Endothelial cell of umbilical vein (primary cell): ENCODE measurements around the gene LCN2. TPM values are rescaled to one million over a fixed set of nuclear protein-coding genes. Genes with fewer than 3 reads are reported as not detected.

Experiments
- BruUV-seq: library from RNA; stranded (reverse); fragments of 400-500 nt; replicated peaks from 2 replicates; lab custom pipeline; 2021; lab: Mats Ljungman, UMichigan
- CTCF ChIA-PET: fragments of 300-600, 350-600 bp; sonication (Branson Sonifier 250); formaldehyde crosslinking; loops from one replicate; lab custom pipeline; 2021; ENCODE audit warnings: antibody characterized with exemption, inconsistent platforms; lab: Charles Lee
- POLR2A ChIA-PET: fragments of 300-600, 350-600 bp; sonication (Branson Sonifier 250); formaldehyde crosslinking; loops from one replicate; lab custom pipeline; 2021; ENCODE audit warnings: antibody characterized with exemption, inconsistent platforms; lab: Charles Lee
- DNase-seq: peaks from one replicate; pipeline ENCODE4 v3.0.0-alpha.2; 2011; ENCODE audit warnings: low read depth, low spot score
- FAIRE-seq: peaks from 2 replicates; lab custom pipeline; 2011; peaks lifted over from hg19 to GRCh38; lab: Jason Lieb, UNC
- H2AFZ ChIP-seq: 2 replicates; pipeline ENCODE4 v1.6.0; 2012; ENCODE audit warnings: low read depth, low read length, control low read depth, inconsistent platforms
- H3K27ac ChIP-seq: 2 replicates; pipeline ENCODE4 v1.5.1; 2011; ENCODE audit warnings: low read depth, mild to moderate bottlenecking, control low read depth, low read length, moderate library complexity; ENCODE audit not compliant: insufficient read depth
- H3K27me3 ChIP-seq, 2 experiments: 2 replicates each; pipeline versions ENCODE4 v1.6.0 to v1.6.1; 2011; ENCODE audit warnings: low read length in 2 of 2, mixed read lengths in 1 of 2; ENCODE audit not compliant: control insufficient read depth in 2 of 2, insufficient read depth in 2 of 2
- H3K36me3 ChIP-seq, 2 experiments: 2 replicates in 1 of 2; 3 replicates in 1 of 2; pipeline ENCODE4 v1.5.1; 2011; ENCODE audit warnings: low read length in 2 of 2, mild to moderate bottlenecking in 1 of 2, moderate library complexity in 1 of 2; ENCODE audit not compliant: control insufficient read depth in 2 of 2, insufficient read depth in 2 of 2; ENCODE audit errors: extremely low read depth in 1 of 2
- H3K4me1 ChIP-seq: 3 replicates; pipeline ENCODE4 v1.5.1; 2011; ENCODE audit warnings: mild to moderate bottlenecking, low read length; ENCODE audit not compliant: control insufficient read depth, insufficient read depth; ENCODE audit errors: extremely low read depth
- H3K4me2 ChIP-seq: 2 replicates; pipeline ENCODE4 v1.6.1; 2011; ENCODE audit warnings: low read length, control low read depth, mixed read lengths; ENCODE audit not compliant: insufficient read depth
- H3K4me3 ChIP-seq, 3 experiments: fragments of 200-600 bp in 1 of 3; sonication (generic), shearing (Covaris generic) in 1 of 3; replicated peaks in 1 of 3; 2 replicates each; pipeline ENCODE4 v1.5.1; 2011 to 2016; ENCODE audit warnings: control low read depth in 3 of 3, low read length in 3 of 3, mild to moderate bottlenecking in 2 of 3, inconsistent platforms in 1 of 3, low read depth in 1 of 3, moderate library complexity in 1 of 3; ENCODE audit not compliant: insufficient read depth in 1 of 3
- H3K79me2 ChIP-seq: 2 replicates; pipeline ENCODE4 v1.6.0; 2012; ENCODE audit warnings: low read length, inconsistent platforms; ENCODE audit not compliant: control insufficient read depth, insufficient read depth
- H3K9ac ChIP-seq: replicated peaks from 2 replicates; pipeline ENCODE3; 2011; ENCODE audit warnings: low read length, control low read depth; ENCODE audit not compliant: insufficient read depth; ENCODE audit errors: extremely low read depth
- H3K9me1 ChIP-seq: replicated peaks from 3 replicates; pipeline ENCODE4 v1.6.0; 2011; ENCODE audit warnings: mild to moderate bottlenecking, low read length; ENCODE audit not compliant: control insufficient read depth, insufficient read depth; ENCODE audit errors: extremely low read depth
- H3K9me3 ChIP-seq: replicated peaks from 2 replicates; pipeline ENCODE4 v1.5.1; 2012; ENCODE audit warnings: low read length, inconsistent platforms; ENCODE audit not compliant: control insufficient read depth, insufficient read depth
- H4K20me1 ChIP-seq: replicated peaks from 2 replicates; pipeline ENCODE3; 2011; ENCODE audit warnings: mild to moderate bottlenecking, low read length; ENCODE audit not compliant: control insufficient read depth, insufficient read depth; ENCODE audit errors: extremely low read depth
- JUN ChIP-seq: IDR thresholded peaks from 2 replicates; pipeline ENCODE4 v1.6.1; 2011; ENCODE audit warnings: borderline replicate concordance, low read depth; ENCODE audit not compliant: insufficient read length, insufficient read depth
- MYC ChIP-seq: IDR thresholded peaks from one replicate; pipeline ENCODE4 v1.6.1; 2011; ENCODE audit warnings: mild to moderate bottlenecking, low read depth, low read length
- dilution Hi-C: fragments of 300-500 bp; cut with MboI; formaldehyde crosslinking; loops from one replicate; pipeline ENCODE4 v1.15.0; 2019; ENCODE audit warnings: low sequenced_read_pairs; ENCODE audit not compliant: extremely low pct_ligation_motif_present
- intact Hi-C: fragments of 100-400 bp; cut with micrococcal nuclease; formaldehyde crosslinking; loops from one replicate; pipeline ENCODE4 v1.10.0; 2022
- polyA plus RNA-seq, 4 experiments: library from polyadenylated mRNA; depleted of rRNA in 3 of 4; stranded (reverse) in 3 of 4; unstranded in 1 of 4; fragments of >200 nt; gene quantifications; 2 replicates each; pipeline versions ENCODE4 v1.2.1 to v1.2.3, GENCODE V29; 2011 to 2012; ENCODE audit warnings: missing spikeins in 1 of 4
- total RNA-seq: library from RNA; stranded (reverse); gene quantifications from 2 replicates; pipeline ENCODE4 v1.2.3, GENCODE V29; 2021
- TF ChIP-seq, protein P1 (sequence below), 2 donors: IDR thresholded peaks; 1 replicate in 1 of 2; 2 replicates in 1 of 2; pipeline ENCODE4 v1.5.1; 2011; ENCODE audit warnings: low read length in 2 of 2, mild to moderate bottlenecking in 2 of 2, moderate library complexity in 2 of 2, control low read depth in 1 of 2, inconsistent platforms in 1 of 2, low read depth in 1 of 2; ENCODE audit not compliant: insufficient read depth in 1 of 2; ENCODE audit errors: extremely low read depth in 1 of 2

The LCN2 gene
- total and polyA plus RNA-seq, 2 donors (not counting 3 experiments of a cell fraction or from before 2014, with no cell fraction given): not detected

GRCh38 chr9:128202648-128203023 lies 53.4 kb downstream of the LCN2 start:
- Histone ChIP-seq H2AFZ (no peak overlapping the region), H3K9me3 (no peaks in the 10 kb centered on the region), H3K4me1 (peaks cover 10% of the 10 kb centered on the region), H3K27ac (no peak overlapping the region), H3K9ac (no peak overlapping the region), H3K27me3 (peaks cover 9 to 10% of the 10 kb centered on the region in 2 experiments), H3K4me2 (no peak overlapping the region), H3K4me3 (no peak overlapping the region), H3K9me1 (no peaks in the 10 kb centered on the region), H4K20me1 (no peaks in the 10 kb centered on the region), H3K36me3 (no peaks in the 10 kb centered on the region), H3K79me2 (no peaks in the 10 kb centered on the region)
- FAIRE-seq: no peak
- CTCF ChIA-PET: no interaction called here
- TF ChIP-seq, protein P1, sequence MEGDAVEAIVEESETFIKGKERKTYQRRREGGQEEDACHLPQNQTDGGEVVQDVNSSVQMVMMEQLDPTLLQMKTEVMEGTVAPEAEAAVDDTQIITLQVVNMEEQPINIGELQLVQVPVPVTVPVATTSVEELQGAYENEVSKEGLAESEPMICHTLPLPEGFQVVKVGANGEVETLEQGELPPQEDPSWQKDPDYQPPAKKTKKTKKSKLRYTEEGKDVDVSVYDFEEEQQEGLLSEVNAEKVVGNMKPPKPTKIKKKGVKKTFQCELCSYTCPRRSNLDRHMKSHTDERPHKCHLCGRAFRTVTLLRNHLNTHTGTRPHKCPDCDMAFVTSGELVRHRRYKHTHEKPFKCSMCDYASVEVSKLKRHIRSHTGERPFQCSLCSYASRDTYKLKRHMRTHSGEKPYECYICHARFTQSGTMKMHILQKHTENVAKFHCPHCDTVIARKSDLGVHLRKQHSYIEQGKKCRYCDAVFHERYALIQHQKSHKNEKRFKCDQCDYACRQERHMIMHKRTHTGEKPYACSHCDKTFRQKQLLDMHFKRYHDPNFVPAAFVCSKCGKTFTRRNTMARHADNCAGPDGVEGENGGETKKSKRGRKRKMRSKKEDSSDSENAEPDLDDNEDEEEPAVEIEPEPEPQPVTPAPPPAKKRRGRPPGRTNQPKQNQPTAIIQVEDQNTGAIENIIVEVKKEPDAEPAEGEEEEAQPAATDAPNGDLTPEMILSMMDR (IDR thresholded peaks at IDR 0.05; ENCODE audit: extremely low read depth in 1 of 2, insufficient read depth in 1 of 2, low read depth in 1 of 2, low read length in 2 of 2): no peak
- TF ChIP-seq JUN (no peak), MYC (no peak)
- intact Hi-C loops: loop anchor here (1.0 to 2.0 kb wide), 2 partner anchors 9 to 48 kb away; no protein-coding TSS in a partner anchor
- BruUV-seq: no TSS peak
- POLR2A ChIA-PET: no interaction called here
- dilution Hi-C loops: no loop called here
- DNase-seq: no peak

Other genes starting within 250 kb of the LCN2 start
- gene ST6GALNAC6, start 249.8 kb upstream of the LCN2 start, total RNA-seq: 43.0 and 43.5 TPM in 2 replicates
- 78.9 and 93.6 TPM in 2 replicates for gene ST6GALNAC6, start 249.8 kb upstream of the LCN2 start, polyA plus RNA-seq
- 38.1 and 45.9 TPM in 2 replicates for gene ST6GALNAC4, start 232.4 kb upstream of the LCN2 start, total RNA-seq
- gene ST6GALNAC4, start 232.4 kb upstream of the LCN2 start, polyA plus RNA-seq: 85.3 and 108 TPM in 2 replicates
- 2.9 and 3.8 TPM in 2 replicates for gene PIP5KL1, start 218.7 kb upstream of the LCN2 start, total RNA-seq
- gene PIP5KL1, start 218.7 kb upstream of the LCN2 start, polyA plus RNA-seq: 1.5 and 2.3 TPM in 2 replicates
- 41.9 and 47.9 TPM in 2 replicates for gene DPM2, start 211.6 kb upstream of the LCN2 start, total RNA-seq
- 63.9 and 85.0 TPM in 2 replicates for gene DPM2, start 211.6 kb upstream of the LCN2 start, polyA plus RNA-seq
- gene EEIG1, start 168.5 kb upstream of the LCN2 start, total RNA-seq: 16.4 and 19.0 TPM in 2 replicates
- gene EEIG1, start 168.5 kb upstream of the LCN2 start, polyA plus RNA-seq: 8.4 and 13.5 TPM in 2 replicates
- 8.2 and 9.7 TPM in 2 replicates for gene NAIF1, start 82.1 kb upstream of the LCN2 start, total RNA-seq
- 9.7 and 10.1 TPM in 2 replicates for gene NAIF1, start 82.1 kb upstream of the LCN2 start, polyA plus RNA-seq
- 20.1 and 20.2 TPM in 2 replicates for gene SLC25A25, start 81.2 kb upstream of the LCN2 start, total RNA-seq
- 14.2 and 18.1 TPM in 2 replicates for gene SLC25A25, start 81.2 kb upstream of the LCN2 start, polyA plus RNA-seq
- 64.2 and 69.6 TPM in 2 replicates for gene PTGES2, start 21.7 kb upstream of the LCN2 start, total RNA-seq
- 69.8 and 69.9 TPM in 2 replicates for gene PTGES2, start 21.7 kb upstream of the LCN2 start, polyA plus RNA-seq
- gene BBLN, start 10.8 kb downstream of the LCN2 start, total RNA-seq: 51.0 and 53.2 TPM in 2 replicates
- gene BBLN, start 10.8 kb downstream of the LCN2 start, polyA plus RNA-seq: 124 and 206 TPM in 2 replicates
- gene CIZ1, start 42.1 kb downstream of the LCN2 start, total RNA-seq: 143 and 150 TPM in 2 replicates
- 88.3 and 97.2 TPM in 2 replicates for gene CIZ1, start 42.1 kb downstream of the LCN2 start, polyA plus RNA-seq
- gene DNM1, start 53.9 kb downstream of the LCN2 start, total RNA-seq: 2.9 and 7.9 TPM in 2 replicates
- 0.59 TPM in 2 replicates for gene DNM1, start 53.9 kb downstream of the LCN2 start, polyA plus RNA-seq
- gene GOLGA2, start 126.6 kb downstream of the LCN2 start, total RNA-seq: 107 and 114 TPM in 2 replicates
- gene GOLGA2, start 126.6 kb downstream of the LCN2 start, polyA plus RNA-seq: 42.3 and 52.3 TPM in 2 replicates
- gene SWI5, start 126.8 kb downstream of the LCN2 start, total RNA-seq: 21.2 and 25.2 TPM in 2 replicates
- gene SWI5, start 126.8 kb downstream of the LCN2 start, polyA plus RNA-seq: 58.0 and 62.0 TPM in 2 replicates
- gene TRUB2, start 173.0 kb downstream of the LCN2 start, total RNA-seq: 35.4 and 39.3 TPM in 2 replicates
- gene TRUB2, start 173.0 kb downstream of the LCN2 start, polyA plus RNA-seq: 17.6 and 21.1 TPM in 2 replicates
- 44.4 and 46.6 TPM in 2 replicates for gene COQ4, start 173.4 kb downstream of the LCN2 start, total RNA-seq
- gene COQ4, start 173.4 kb downstream of the LCN2 start, polyA plus RNA-seq: 78.1 and 83.2 TPM in 2 replicates
- gene SLC27A4, start 191.1 kb downstream of the LCN2 start, total RNA-seq: 35.0 and 36.9 TPM in 2 replicates
- gene SLC27A4, start 191.1 kb downstream of the LCN2 start, polyA plus RNA-seq: 29.9 and 31.8 TPM in 2 replicates
- 100 and 101 TPM in 2 replicates for gene URM1, start 221.9 kb downstream of the LCN2 start, total RNA-seq
- 86.5 and 98.7 TPM in 2 replicates for gene URM1, start 221.9 kb downstream of the LCN2 start, polyA plus RNA-seq